ENCODE data around the gene MBP.

The MBP gene

DNA sequence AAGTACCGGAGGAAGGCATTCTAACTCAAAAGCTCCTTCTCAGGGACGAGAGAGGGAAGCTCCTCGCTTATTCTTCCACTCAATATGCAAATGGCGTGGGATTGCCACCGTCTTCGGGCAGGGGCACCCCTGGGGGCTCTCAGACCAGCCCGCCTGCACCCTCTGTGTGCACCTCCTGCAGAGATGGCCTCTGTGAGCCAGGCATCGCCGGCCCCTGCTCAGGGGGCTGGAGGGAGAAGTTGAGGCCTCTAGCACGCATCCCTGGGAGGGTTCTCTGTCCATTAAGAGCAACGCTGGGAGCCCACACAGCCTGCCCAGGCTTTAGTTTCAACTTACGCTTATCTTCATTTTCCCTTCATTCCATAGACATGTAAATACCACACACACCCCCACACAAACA, 125.3 kb downstream of the MBP start:
- H3K9ac ChIP-seq (ENCODE audit: low read depth, low read length) = no peak overlapping the region
- H3K36me3 ChIP-seq (ENCODE audit: insufficient read depth, low read length) = no peaks in the 10 kb centered on the region
- H3K4me1 ChIP-seq (ENCODE audit: insufficient read depth, low read length) = peaks cover 16% of the 10 kb centered on the region

DNA sequence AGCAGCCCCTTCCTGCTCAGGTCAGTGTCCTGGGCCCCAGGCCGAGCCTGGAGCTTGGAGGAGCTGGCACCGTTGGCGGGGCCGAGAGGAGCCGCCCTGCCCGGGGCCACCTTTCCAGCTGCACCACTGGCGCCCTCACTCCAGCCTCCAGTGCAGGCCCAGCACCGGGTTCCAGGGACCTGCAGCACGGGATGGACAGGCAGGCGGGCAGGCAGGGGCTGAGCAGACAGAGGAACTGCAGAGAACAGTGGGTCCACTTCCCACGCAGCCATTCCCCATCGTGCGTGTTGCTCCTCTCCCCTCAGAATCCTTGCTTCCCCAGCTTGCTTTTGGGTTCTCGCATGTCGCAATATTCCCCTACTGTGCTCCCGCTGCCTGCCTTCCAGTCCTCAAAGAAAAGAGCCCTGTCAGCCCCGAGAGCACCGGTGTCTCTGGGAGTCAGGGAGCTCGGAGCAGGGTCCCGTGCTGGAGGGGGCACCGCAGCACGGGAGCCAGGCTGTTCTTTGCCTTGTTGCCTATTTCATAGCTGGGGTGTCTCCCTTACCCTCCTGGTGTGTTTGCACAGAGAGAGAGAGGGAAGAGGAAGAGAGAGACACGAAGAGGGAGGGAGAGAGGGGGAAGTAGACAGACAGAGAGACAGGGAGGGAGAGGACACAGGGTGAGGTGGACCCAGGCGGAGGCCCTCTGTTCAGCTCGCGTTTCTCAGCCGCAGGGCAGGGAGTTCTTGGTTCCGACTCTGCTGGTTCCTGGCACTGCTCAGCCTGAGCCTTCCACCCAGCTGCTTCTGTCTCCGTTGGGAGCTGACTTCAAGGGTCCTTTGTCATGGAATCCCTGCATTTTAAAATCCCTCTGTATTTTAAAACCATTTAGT, 126.0 kb downstream of the MBP start:
- peaks cover 16% of the 10 kb centered on the region for H3K4me1 ChIP-seq (ENCODE audit: insufficient read depth, low read length)
- H3K9me3 ChIP-seq (ENCODE audit: control insufficient read depth, insufficient read depth, low read length) = no peaks in the 10 kb centered on the region
- H3K36me3 ChIP-seq (ENCODE audit: insufficient read depth, low read length) = no peaks in the 10 kb centered on the region
- H3K9ac ChIP-seq (ENCODE audit: low read depth, low read length) = no peak overlapping the region

More for the DNA sequence above, 125.3 kb downstream of the MBP start:
- H3K9me3 ChIP-seq (ENCODE audit: control insufficient read depth, insufficient read depth, low read length) = no peaks in the 10 kb centered on the region

DNA sequence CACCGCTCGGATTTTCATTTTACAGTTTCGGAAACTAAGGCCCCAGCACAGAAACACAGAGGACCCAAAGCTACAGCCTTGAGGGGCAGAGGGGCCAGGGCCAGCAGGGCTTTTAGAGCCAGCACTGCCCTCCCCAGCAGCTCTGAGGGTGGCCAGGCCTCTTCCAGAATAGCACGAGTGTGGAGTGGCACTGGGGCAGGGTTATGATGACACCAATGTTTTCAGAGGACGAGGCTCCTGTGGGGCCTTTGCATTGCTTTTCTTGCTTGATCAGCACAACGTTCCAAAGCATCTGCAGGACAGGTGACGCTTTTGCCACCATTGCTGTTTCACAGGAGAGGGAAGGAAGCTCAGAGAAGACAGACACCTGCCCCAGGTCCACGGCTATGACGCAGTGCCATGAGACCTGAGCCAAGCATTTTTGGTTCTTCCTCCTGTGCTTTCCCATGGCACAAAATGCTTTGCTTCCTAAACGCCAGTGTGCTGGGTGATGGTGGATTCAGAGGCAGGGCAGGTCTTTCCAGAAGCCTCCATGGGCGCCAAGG, 126.9 kb downstream of the MBP start:
- Histone ChIP-seq H3K36me3 (ENCODE audit: insufficient read depth, low read length) (no peaks in the 10 kb centered on the region), H3K9ac (ENCODE audit: low read depth, low read length) (no peak overlapping the region), H3K4me1 (ENCODE audit: insufficient read depth, low read length) (peaks cover 11% of the 10 kb centered on the region)

DNA sequence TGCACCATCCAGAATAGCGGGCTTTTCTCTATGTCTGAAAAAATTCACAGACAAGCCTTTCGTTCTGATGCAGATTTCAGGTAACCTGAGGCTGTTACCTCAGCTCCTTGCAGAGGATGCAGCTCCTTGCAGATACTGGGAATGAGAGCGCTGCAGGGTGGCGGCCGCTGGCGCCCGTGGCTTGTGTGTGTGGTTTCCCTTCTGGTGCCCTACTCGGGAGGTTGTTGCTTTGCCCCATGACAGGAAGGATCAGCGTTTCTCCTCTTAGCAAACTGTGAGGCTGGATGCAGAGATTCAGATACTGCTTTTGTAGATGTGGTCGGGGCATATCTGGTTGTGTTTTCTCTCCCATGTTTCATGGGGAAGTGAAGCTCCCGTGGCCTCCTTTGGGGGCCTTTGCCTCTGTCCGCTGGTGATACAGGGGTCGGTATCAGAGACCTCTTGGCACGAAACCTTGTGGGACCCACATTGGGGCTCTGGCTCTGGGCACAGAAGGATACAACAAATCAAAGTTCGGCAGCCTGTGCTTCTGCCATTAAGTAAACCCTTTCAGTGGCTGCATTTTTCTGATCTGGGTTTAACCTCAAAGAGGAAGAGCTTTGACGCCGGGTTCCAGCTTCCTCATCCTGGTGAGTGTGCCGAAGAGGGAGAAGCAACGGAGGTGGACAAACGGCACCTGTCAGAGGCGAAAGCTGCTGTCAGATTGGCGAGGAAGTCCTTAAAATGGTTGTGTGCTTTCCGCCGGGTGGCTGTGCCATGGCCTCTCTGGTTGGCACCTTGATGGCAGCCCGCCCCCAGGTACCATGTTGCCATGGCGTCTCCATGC, 127.8 kb downstream of the MBP start:
- Histone ChIP-seq H3K36me3 (ENCODE audit: insufficient read depth, low read length) (no peaks in the 10 kb centered on the region), H3K9ac (ENCODE audit: low read depth, low read length) (no peak overlapping the region), H3K9me3 (ENCODE audit: control insufficient read depth, insufficient read depth, low read length) (no peaks in the 10 kb centered on the region), H3K4me1 (ENCODE audit: insufficient read depth, low read length) (peaks cover 7% of the 10 kb centered on the region)

More for the DNA sequence above, 126.9 kb downstream of the MBP start:
- H3K9me3 ChIP-seq (ENCODE audit: control insufficient read depth, insufficient read depth, low read length) = no peaks in the 10 kb centered on the region

DNA sequence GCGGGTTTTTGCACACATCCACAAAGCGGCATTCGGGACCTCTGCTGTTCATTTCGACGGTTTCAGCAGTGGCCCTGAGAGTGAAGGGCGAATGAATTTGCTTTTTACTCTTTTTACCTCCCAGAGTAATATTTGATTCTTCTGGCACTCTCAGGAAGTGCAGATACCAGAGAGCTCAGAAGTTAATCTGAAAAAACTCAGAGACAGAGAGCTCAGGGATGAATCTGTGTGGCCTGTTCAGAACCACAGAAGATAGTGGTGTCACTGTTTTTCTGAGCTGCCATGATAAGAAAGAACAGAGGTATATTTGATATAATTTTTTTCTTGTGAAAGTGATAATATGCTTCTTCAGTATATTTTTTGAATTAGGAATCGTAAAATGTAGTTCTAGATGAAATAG, 129.3 kb downstream of the MBP start:
- Histone ChIP-seq H3K4me1 (ENCODE audit: insufficient read depth, low read length) (peaks cover 7% of the 10 kb centered on the region), H3K36me3 (ENCODE audit: insufficient read depth, low read length) (no peaks in the 10 kb centered on the region), H3K9ac (ENCODE audit: low read depth, low read length) (no peak overlapping the region), H3K9me3 (ENCODE audit: control insufficient read depth, insufficient read depth, low read length) (no peaks in the 10 kb centered on the region)

DNA sequence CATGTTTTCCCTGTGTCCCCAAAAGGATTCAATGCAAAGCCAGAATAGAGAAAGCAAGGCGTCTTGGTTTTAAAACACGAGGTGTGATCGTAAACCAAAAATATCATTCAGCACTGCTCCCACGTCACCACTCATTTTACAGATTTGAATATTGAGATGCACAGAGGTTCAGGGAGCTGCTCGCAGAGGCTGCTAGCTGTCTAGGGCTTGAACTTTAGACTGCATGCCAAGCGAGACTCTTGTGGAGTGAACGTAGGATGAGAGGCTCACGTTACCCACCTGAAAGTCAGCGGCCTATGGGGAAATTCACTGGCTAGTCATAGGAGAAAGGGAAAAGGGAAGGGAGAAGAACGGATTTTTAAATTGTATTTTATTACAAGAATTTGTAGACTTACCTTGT, 130.1 kb downstream of the MBP start:
- no peaks in the 10 kb centered on the region for H3K36me3 ChIP-seq (ENCODE audit: insufficient read depth, low read length)
- H3K9me3 ChIP-seq (ENCODE audit: control insufficient read depth, insufficient read depth, low read length) = no peaks in the 10 kb centered on the region
- peaks cover 7% of the 10 kb centered on the region for H3K4me1 ChIP-seq (ENCODE audit: insufficient read depth, low read length)
- no peak overlapping the region for H3K9ac ChIP-seq (ENCODE audit: low read depth, low read length)

DNA sequence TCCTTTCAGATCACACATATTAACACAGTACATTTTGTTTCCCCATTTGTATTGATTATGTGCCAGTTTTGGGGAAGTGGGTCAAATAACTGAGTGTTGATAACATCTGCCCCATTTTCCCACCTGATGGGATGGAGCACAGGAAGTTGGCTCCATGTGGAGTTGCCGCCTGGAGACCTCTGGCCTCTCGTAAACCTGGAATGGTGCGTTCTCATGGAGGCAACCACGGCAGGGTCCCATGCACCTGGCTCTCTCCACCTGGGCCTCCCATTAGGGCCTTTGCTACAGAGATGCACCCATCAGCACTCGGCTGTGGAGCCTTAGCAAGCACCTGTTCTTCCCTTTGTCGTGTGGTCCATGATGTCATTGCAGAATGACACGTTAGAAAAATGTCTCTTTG, 130.6 kb downstream of the MBP start:
- Histone ChIP-seq H3K4me1 (ENCODE audit: insufficient read depth, low read length) (peaks cover 7% of the 10 kb centered on the region), H3K9ac (ENCODE audit: low read depth, low read length) (no peak overlapping the region), H3K9me3 (ENCODE audit: control insufficient read depth, insufficient read depth, low read length) (no peaks in the 10 kb centered on the region), H3K36me3 (ENCODE audit: insufficient read depth, low read length) (no peaks in the 10 kb centered on the region)

DNA sequence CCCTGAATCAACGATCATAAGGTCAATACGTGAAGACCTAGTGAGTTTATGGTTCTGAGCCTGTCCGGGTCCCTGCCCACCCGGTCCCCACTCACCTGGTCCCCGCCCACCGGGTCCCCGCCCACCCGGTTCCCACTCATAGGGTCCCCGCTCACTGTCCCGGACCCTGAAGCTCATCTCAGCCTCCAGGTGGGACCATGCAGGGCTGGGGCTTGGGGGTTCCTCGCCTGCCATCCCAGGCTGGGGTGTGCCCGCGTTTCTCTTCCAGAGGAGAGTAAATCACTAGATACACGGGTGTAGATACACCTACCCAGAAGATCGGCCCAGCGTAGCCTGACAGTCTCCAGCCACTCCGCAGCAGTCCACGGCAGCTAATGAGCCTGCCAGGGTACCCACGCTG, 131.5 kb downstream of the MBP start:
- Histone ChIP-seq H3K36me3 (ENCODE audit: insufficient read depth, low read length) (no peaks in the 10 kb centered on the region), H3K4me1 (ENCODE audit: insufficient read depth, low read length) (no peaks in the 10 kb centered on the region), H3K9ac (ENCODE audit: low read depth, low read length) (no peak overlapping the region), H3K9me3 (ENCODE audit: control insufficient read depth, insufficient read depth, low read length) (no peaks in the 10 kb centered on the region)

DNA sequence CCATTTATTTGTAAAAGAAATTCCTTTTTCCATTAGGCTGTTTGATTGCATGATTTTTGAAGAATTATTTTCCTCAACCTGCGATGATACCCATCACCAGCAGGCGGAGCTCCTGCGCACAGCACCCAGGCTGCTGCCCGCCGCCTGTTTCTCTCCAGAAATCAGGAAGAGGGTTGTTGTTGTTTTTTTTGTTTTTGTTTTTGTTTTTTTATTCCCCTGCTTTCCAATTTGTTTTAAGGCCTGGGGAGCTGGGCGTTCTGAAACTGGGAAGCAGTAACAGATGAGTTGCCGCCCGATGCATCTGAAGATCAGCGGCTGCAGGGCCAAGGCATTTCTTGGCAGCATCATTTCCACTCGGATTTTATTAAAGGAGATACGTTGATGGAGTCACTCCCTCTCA, 132.1 kb downstream of the MBP start:
- Histone ChIP-seq H3K4me1 (ENCODE audit: insufficient read depth, low read length) (no peaks in the 10 kb centered on the region), H3K9ac (ENCODE audit: low read depth, low read length) (no peak overlapping the region), H3K9me3 (ENCODE audit: control insufficient read depth, insufficient read depth, low read length) (no peaks in the 10 kb centered on the region), H3K36me3 (ENCODE audit: insufficient read depth, low read length) (no peaks in the 10 kb centered on the region)

DNA sequence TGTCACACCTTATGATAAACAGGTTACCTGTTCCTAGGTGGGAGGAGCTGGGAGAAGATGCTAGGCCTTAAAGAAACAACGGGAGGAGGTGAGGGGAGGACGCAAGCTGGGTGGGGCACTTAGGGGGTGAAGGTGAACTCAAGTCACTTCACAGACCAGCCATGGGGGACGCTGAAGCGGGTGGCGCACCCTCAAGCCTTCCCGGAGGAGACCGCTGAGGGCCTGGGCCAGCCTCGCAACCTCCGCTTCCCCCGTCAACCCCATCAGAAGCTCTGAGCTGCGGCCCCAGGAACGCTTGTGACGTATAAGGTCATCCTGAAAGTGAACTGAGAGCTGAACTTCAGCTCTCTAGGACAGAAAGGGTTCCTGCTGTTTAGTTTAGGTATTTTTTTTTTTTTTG, 133.5 kb downstream of the MBP start:
- Histone ChIP-seq H3K9ac (ENCODE audit: low read depth, low read length) (no peak overlapping the region), H3K36me3 (ENCODE audit: insufficient read depth, low read length) (no peaks in the 10 kb centered on the region), H3K9me3 (ENCODE audit: control insufficient read depth, insufficient read depth, low read length) (no peaks in the 10 kb centered on the region), H3K4me1 (ENCODE audit: insufficient read depth, low read length) (no peaks in the 10 kb centered on the region)

DNA sequence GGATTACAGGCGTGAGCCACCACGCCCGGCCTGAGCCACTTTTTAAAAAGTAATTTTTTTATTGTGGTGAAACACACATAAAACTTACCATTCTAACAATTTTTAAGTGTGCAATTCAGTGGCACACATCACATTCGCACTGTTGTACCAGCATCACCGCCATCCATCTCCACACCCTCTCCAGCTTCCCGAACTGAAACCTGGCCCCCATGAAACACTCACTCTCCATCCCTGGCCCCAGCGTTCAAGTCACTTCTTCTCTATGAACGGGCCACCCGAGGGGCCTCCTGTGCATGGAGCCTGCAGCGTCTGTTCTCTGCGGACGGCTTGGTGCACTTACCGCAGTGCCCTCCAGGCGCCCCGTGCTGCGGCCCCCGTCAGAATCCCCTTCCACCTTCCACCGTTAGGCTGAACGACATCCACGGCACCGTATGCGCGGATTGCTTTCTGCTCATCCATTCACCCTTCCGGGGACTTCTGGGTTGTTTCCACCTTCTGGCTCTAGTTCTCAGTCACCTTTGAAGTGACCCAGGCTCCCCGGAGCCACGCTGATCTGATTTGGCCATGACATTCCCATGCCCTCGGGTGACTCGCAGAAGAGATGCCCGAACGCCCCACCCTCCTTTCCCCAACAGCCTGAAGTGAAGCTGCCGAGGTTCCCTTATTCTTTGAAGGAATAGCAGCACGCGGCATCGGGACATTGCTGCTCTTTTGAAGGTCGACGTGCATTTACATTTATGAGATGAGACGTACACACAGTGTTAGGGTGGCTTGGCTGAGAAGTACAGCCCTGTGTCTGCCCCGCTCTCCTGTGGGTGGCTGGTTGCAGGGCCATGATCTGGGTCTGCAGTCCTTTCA, 134.4 kb downstream of the MBP start:
- Histone ChIP-seq H3K9me3 (ENCODE audit: control insufficient read depth, insufficient read depth, low read length) (no peaks in the 10 kb centered on the region), H3K36me3 (ENCODE audit: insufficient read depth, low read length) (no peaks in the 10 kb centered on the region), H3K9ac (ENCODE audit: low read depth, low read length) (no peak overlapping the region), H3K4me1 (ENCODE audit: insufficient read depth, low read length) (no peaks in the 10 kb centered on the region)

DNA sequence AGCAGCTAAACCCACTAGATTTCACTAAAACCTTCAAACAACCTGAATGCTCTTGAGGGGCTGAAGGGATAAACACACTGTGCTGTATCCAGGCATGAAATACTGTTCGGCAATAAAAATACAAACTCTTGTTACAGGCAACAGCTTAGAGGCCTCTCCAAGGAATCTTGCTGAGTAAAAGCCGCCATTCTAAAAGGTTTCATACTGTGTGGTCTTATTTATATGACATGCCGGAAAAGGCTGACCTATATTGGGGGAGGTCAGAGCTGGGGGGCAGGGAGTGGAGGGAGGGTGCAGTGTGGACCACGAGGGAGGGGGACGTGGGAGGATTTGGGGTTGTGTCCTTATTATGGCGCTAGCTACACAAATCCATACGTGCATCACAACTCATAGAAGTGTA, 136.2 kb downstream of the MBP start:
- no peaks in the 10 kb centered on the region for H3K36me3 ChIP-seq (ENCODE audit: insufficient read depth, low read length)
- no peaks in the 10 kb centered on the region for H3K4me1 ChIP-seq (ENCODE audit: insufficient read depth, low read length)
- H3K9ac ChIP-seq (ENCODE audit: low read depth, low read length) = no peak overlapping the region
- H3K9me3 ChIP-seq (ENCODE audit: control insufficient read depth, insufficient read depth, low read length) = no peaks in the 10 kb centered on the region

DNA sequence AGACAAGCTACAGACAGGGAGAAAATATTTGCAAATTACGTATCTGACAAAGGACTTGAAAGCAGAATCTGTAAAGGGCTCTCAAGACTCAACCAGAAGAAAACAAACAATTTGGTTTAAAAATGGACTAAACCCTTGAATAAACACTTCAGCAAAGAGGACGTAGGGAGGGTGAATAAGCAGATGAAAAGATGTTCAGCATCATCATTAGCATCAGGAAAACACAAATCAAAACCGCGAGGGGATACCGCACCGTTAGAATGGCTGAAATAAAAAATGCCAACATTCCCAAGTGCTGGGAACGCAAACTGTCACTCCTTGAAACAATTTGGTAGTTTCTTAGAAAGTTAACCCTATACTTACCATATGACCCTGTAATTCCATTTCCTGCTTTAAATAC, 136.7 kb downstream of the MBP start:
- Histone ChIP-seq H3K36me3 (ENCODE audit: insufficient read depth, low read length) (no peaks in the 10 kb centered on the region), H3K9me3 (ENCODE audit: control insufficient read depth, insufficient read depth, low read length) (no peaks in the 10 kb centered on the region), H3K4me1 (ENCODE audit: insufficient read depth, low read length) (no peaks in the 10 kb centered on the region), H3K9ac (ENCODE audit: low read depth, low read length) (no peak overlapping the region)

DNA sequence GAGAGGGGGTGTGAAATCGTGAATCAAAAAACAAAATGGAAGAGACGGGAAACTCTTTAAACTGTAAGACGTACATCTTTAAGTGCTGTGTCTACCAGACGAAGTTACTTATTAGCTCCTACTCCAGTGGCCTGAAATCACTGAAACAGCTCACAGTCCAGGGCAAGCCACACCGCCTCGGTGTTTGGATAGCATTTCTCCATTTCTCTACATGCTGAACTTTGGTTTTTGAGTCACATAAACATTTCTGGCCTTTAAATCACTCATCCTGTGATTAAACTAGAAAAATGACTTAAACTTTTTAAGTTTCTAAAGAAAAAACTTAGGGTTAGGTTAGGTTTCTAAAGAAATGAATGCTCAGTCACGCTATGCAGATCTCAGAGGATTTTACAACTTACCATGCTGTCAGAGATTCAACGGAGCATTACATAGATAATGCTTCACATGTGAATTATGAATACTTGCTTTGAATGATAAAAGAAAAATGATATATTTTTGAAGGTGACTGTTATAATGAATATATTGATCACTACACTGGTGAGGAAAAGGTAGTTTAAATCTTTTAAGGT, 138.4 kb downstream of the MBP start:
- Histone ChIP-seq H3K9me3 (ENCODE audit: control insufficient read depth, insufficient read depth, low read length) (no peaks in the 10 kb centered on the region), H3K9ac (ENCODE audit: low read depth, low read length) (no peak overlapping the region), H3K36me3 (ENCODE audit: insufficient read depth, low read length) (no peaks in the 10 kb centered on the region), H3K4me1 (ENCODE audit: insufficient read depth, low read length) (no peaks in the 10 kb centered on the region)
